Suprapubic skin (tissue), 4 donors: ENCODE results near the gene GFOD1.

ENCODE experiments used
- CTCF ChIP-seq, 2 donors: fragments of 200-600 bp in 1 of 2; fragments of 450-650 bp in 1 of 2; sonication (generic) in 1 of 2; IDR thresholded peaks; one replicate each; pipeline ENCODE4 v1.5.1; 2016 to 2019; ENCODE audit warnings: antibody characterized with exemption in 2 of 2, mild to moderate bottlenecking in 1 of 2, moderate library complexity in 1 of 2
- EP300 ChIP-seq: sonication (generic); formaldehyde crosslinking; IDR thresholded peaks from one replicate; pipeline ENCODE4 v1.6.1; 2017; ENCODE audit warnings: antibody characterized with exemption
- POLR2A ChIP-seq, 2 donors: fragments of 450-650 bp; IDR thresholded peaks; one replicate each; pipeline ENCODE4 v1.6.1; 2017; ENCODE audit warnings: antibody characterized with exemption in 2 of 2, mild to moderate bottlenecking in 2 of 2, moderate library complexity in 2 of 2
- POLR2AphosphoS5 ChIP-seq, 3 donors: sonication (generic); formaldehyde crosslinking; IDR thresholded peaks; one replicate each; pipeline ENCODE4 v1.6.1; 2017; ENCODE audit warnings: antibody characterized with exemption in 3 of 3

GRCh38 chr6:13517116-13517515, 29.7 kb upstream of the GFOD1 start:
- TF ChIP-seq POLR2AphosphoS5 (IDR thresholded peaks at IDR 0.05) (no peak), EP300 (no peak), CTCF (IDR thresholded peaks at IDR 0.05) (no peak), POLR2A (IDR thresholded peaks at IDR 0.05) (no peak)
